GM10847 (cell line): Measurements from ENCODE around the gene PLVAP.

Experiments used
- POLR2A ChIP-seq: IDR thresholded peaks from 2 replicates; pipeline ENCODE4 v1.6.1; 2011; ENCODE audit not compliant: insufficient read length; ENCODE audit errors: extremely low read depth

Gene PLVAP

DNA sequence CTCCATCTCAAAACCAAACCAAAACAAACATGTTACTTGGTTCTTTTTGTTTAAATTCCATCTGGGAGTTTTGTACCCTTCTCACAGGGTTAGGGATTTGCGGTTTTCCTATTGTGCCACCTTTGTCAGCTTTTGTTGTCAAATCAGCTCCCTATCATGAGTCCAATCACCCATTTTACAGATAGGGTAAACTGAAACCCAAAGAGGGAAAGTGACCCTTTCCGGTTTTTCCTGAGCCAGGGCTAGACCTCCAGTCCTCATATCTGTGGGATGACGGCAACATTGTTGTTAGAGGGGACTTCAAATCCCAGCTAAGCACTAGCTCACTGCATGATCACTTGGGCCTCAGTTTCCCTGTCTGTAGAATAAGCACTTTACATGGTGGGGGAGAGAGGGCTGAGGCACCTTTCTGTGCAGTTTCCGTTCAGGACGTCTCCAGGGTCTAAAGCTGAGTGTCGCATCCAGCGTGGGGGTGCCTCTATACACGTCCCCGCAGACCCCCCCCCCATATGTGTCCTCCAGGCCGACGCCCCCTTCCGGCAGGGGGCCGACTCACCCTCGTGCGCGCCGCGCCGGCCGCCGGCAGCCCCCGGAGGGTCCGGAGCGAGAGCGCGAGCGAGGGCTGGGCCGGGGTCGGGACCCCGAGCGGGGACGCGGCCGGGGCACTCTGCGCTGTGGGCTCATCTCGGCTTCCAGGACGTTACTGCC is 13.0 kb upstream of the PLVAP start:
- no peak for TF ChIP-seq POLR2A

GRCh38 chr19:17389288-17389687 is 12.1 kb upstream of the PLVAP start:
- TF ChIP-seq POLR2A: no peak

GRCh38 chr19:17385878-17386611 is 8.9 kb upstream of the PLVAP start:
- TF ChIP-seq POLR2A: no peak

GRCh38 chr19:17380426-17381138 is 3.4 kb upstream of the PLVAP start:
- no peak for TF ChIP-seq POLR2A

DNA sequence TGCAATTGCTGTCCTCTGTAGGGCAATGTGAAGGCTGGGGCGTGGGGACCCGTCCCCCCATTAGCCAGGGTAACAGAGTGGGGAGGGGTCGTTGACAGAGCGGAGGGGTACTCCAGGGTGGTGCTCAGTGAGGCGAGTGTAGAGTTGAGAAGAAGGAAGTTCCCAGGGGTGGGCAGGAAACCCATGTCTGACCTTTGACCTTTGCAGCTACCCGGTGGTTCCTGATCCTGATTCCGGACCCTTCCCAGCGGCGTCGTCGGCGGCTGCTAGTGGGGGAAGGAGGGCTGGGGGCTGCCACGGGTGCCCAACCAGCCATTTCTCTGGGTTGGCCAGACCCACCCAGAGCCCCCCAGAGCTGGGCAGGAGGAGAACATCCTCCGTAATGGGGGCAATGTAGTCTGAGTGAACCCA is 2.1 kb upstream of the PLVAP start:
- TF ChIP-seq POLR2A: no peak

DNA sequence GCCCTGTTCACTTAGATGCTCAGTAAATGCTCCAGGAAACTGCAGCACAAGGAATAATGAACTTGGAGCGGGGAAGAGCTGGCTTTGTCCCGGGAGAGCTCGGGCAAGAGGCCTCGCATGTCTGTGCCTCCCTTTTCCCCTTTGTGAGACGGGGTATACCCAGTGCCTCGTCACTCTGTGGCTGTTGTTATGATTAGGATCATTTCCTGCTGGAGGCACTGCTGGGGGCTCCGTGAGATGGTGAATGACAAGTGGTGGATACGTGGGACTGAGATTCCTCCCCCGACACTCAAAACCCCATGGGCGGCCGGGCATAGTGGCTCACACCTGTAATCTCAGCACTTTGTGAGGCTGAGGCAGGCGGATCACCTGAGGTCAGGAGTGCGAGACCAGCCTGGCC is 1.1 kb upstream of the PLVAP start:
- TF ChIP-seq POLR2A: no peak

GRCh38 chr19:17370026-17370587 is 7.0 kb downstream of the PLVAP start:
- no peak for TF ChIP-seq POLR2A

- TF ChIP-seq POLR2A: no peak
Observed at GRCh38 chr19:17365361-17365760, 11.8 kb downstream of the PLVAP start.

DNA sequence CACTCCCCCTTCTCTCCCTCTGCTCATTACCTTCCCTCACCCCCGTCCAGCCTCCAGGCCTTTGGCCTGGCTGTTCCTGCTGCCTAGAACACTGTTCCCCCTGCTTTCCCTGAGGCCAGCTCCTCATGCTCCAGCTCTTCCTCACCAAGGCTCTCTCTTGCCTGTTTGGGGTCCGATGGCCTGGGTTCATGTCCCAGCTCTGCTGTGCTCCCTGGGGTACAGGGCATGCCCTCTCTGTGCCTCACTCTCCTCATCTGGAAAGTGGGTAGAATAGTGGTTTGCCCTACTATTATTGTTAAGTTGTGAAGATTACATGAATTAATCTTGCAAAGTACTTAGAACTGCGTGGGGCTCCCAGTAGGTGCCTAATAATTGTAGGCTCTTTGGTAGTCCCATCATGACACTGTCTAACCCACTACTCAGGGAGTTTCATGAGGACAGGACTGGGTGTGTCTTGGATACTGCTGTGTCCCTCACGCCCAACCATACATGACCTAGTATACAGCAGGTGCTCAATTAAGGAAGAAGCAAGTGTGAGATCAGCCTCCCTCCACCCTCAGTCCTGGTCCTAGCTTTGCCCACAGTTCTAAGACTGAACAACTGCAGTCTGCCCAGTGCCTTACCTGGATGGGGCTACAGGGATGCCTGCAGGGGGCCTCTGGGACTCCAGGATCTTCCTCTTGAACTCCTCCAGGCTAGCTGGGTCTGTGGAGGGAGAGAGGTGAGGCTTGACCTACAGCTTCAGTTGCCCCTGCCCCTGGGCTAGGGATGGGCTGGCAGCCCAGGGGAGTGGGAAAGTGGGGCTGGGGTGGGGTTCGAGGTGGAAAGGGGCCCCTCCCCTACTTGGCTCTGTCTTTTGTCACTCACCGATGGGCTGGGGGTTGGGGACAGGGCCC is 17.0 kb downstream of the PLVAP start:
- no peak for TF ChIP-seq POLR2A

DNA sequence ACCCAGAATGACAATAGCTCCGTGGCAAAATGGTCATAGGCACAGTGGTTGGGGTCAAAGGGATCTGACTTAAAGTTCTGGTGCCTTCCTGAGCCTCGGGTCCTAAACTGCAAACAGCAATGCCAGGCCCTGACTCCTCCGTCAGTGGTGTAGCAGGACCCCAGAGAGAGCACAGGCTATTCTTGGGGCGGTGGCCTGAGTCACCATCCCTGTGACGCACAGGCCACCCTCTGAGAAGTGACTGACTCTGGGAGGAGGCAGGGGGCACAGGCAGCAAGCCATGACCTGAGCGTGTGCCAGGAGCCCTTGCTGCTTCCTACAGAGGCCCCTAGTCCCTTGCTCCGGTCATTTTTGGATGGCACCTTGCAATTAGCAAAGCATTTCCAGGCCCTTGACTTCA is 18.7 kb downstream of the PLVAP start:
- no peak for TF ChIP-seq POLR2A

- TF ChIP-seq POLR2A: no peak
Observed at GRCh38 chr19:17357724-17358123, 19.4 kb downstream of the PLVAP start.

GRCh38 chr19:17357078-17357666 is 20.0 kb downstream of the PLVAP start:
- no peak for TF ChIP-seq POLR2A

DNA sequence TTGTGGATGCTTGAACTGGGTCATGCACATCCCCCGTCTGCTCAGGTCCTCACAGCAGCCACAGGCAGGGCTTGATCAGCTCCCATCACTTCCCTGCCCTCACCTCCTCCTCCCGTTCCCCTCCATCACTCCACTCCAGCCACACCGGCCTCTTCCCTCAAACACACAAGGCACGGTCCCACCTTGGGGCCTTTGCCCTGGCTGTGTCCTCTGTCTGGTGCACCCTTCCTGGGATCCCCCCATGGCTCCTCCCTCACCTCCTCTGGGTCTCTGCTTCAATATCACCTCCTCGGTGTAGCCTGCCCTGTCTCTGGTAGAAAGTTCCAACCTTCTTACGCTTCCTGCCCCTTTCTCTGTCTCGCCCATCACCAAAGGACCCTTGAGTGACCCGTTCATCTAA is 23.8 kb downstream of the PLVAP start:
- no peak for TF ChIP-seq POLR2A

DNA sequence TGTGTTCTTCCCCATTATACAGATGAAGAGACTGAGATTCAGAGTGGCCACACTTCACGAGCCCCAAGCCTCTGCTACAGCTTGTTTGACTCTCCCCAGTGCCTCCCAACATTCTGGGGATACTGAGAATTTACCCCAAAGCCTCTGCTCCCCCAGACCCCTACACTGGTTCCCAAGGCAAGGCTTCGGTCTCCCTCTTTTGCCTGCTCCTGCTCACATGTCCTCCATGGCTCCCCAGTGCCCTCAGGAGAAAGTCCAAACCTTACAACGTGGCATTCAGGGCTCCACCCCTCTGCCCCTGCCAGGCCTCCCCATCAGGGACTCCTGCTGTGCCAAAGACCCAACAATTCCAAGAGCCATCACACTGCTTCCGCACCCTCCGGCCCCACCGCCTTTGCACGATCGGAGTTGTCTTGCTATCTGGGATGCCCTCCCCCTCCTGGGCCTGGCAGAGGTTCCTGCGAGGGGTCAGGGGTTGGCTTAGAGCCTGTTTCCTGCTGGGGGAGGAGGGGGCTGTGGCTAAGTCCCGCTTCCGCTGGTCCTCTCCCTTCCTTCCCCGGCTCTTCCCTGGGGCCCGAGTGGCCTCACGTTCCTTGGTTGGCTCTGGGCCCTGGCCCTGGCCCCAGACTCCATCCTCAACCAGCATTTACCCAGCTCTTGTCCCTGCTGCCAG is 24.4 kb downstream of the PLVAP start:
- no peak for TF ChIP-seq POLR2A
